ACHN (cell line): Measurements from ENCODE around the gene CTCFL.

Source experiments
- DNase-seq: peaks from one replicate; pipeline ENCODE4 v3.0.0-alpha.2; 2015
- in situ Hi-C: cut with HindIII; loops from 2 replicates; pipeline ENCODE4 v1.10.0; 2017; ENCODE audit warnings: low sequenced_read_pairs, low pct_ligation_motif_present, low pct_unique_long_range_greater_than_20kb

CTCFL gene

DNA sequence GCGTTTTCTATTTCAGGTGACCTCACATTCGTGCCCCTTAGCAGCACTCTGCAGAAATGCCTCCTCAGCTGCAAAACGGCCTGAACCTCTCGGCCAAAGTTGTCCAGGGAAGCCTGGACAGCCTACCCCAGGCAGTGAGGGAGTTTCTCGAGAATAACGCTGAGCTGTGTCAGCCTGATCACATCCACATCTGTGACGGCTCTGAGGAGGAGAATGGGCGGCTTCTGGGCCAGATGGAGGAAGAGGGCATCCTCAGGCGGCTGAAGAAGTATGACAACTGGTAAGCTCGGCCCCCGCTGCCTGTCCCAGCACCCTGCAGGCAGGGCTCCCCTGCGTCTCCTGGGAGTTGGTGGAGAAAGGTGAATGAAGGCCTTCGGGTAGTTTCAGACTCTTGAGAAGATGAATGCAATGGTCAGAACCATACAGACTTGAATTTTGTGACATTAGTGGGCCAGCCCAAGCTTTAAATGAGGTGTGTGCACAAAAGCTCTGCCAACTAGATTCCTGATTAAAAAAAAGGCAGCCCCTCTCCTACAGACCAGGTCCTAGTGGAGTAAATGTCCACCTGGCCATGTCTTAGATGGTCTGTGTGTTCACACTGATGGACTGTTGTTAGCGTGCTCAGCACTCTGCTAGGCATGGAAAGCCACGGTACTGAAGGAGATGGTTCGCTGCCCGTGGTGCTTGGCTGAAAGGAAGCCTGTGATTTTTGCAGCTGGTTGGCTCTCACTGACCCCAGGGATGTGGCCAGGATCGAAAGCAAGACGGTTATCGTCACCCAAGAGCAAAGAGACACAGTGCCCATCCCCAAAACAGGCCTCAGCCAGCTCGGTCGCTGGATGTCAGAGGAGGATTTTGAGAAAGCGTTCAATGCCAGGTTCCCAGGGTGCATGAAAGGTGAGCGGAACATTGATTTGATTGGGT, 36.7 kb upstream of the CTCFL start:
- in situ Hi-C loops, result no loop called here
- no peak for DNase-seq

- in situ Hi-C loops, result no loop called here
- peak; percentile 91 for DNase-seq
These were observed 35.8 kb upstream of the CTCFL start, which contains the start of gene PCK1 for GRCh38 chr20:57560554-57561355. PCK1 (plus strand) TSS chr20:57561110; CDS start chr20:57561412, 302 bp downstream.

DNA sequence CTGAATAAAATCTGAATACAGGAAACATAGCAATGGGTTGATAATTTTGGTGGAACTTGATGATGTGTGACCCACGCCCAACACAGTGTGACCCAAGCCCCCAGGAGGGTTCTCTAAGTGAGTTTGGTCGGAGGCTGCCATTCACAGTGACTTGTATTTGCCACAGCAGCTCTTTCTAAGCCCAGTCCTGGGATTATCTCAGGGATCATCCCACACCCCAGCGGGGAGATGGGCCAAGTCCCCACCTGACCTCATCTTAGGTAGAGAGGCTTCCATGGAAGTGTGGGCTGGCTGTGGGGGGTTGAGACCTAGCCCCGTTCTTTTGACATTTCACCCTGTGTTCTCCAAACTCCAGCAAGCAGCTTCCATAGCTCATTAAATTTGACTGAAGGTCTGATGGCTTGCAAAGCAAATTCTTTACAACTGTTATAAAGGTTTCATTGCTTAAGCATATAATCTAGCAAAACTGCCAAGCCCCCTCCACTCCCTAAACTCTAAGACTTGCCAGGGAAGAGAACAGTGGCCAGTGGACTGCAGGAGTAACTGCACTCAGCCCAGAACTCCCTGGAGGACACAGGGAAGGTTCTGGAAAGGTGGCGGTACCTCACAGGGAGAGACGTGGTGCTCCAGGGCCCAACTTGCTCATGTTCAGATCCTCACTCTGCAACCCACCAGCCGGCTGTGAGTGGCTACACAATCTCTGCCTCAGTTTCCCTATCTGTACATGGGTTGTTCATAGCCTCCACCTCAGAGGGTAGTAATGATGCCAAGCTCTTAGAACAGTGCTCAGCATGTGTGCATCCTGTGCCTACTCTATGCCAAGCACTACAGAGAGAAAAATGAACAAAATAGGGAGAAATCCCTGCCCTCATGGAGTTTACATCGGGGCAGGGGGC, 35.0 kb upstream of the CTCFL start:
- DNase-seq, result no peak
- in situ Hi-C loops, result no loop called here

- no peak for DNase-seq
- in situ Hi-C loops, result no loop called here
These were observed 34.3 kb upstream of the CTCFL start for GRCh38 chr20:57559289-57559634.

- DNase-seq, result no peak
- in situ Hi-C loops, result no loop called here
These were observed 33.8 kb upstream of the CTCFL start for GRCh38 chr20:57558614-57559288.

GRCh38 chr20:57557926-57558613, 33.1 kb upstream of the CTCFL start:
- in situ Hi-C loops, result no loop called here
- DNase-seq, result no peak

- in situ Hi-C loops, result no loop called here
These were observed 32.0 kb upstream of the CTCFL start for GRCh38 chr20:57556980-57557274.

GRCh38 chr20:57555457-57556184, 30.7 kb upstream of the CTCFL start:
- in situ Hi-C loops, result no loop called here
- DNase-seq, result no peak

More at GRCh38 chr20:57556980-57557274, 32.0 kb upstream of the CTCFL start:
- no peak for DNase-seq

GRCh38 chr20:57553376-57554018, 28.6 kb upstream of the CTCFL start:
- in situ Hi-C loops, result no loop called here
- no peak for DNase-seq

- in situ Hi-C loops, result no loop called here
These were observed 27.5 kb upstream of the CTCFL start for GRCh38 chr20:57552471-57552870.

GRCh38 chr20:57548177-57549058, 23.5 kb upstream of the CTCFL start:
- in situ Hi-C loops, result no loop called here

More at GRCh38 chr20:57552471-57552870, 27.5 kb upstream of the CTCFL start:
- DNase-seq, result no peak

GRCh38 chr20:57546956-57547649, 22.2 kb upstream of the CTCFL start:
- in situ Hi-C loops, result no loop called here
- DNase-seq, result no peak

More at GRCh38 chr20:57548177-57549058, 23.5 kb upstream of the CTCFL start:
- no peak for DNase-seq

DNA sequence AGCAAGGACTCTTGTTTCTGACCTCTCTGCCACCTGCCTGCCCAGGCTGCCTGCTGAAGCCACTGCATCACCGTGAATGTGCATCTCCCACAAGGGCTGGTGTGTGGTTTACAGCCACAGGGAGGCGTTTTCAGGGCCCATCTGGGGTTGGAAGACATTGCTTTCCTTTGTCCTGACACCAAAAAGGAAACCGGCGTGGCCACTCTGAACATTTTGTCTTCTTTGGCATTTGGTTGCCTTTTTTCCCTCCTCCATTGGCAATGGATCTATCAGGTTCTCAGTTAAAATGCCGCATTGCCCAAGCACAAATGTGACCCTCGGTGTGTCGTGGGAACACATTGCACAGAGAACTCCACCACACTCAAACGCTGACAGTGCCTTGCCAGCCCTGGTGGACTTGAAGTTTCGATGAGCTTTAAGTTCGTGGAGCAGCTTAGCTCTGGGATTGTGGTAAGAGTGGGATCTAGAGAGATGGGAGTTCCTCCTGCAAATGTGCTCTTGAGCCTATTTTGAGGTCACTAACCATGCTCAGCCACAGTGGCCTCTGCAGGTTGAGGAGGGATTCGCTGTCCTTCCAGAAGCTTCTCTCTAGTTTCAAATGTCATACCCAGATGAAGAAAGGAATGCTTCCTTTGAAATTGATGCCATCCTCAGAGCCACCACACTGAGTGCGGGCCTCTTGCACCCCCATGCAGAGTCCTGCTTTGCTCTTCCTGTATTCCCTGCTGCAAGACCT, 21.2 kb upstream of the CTCFL start:
- no peak for DNase-seq
- in situ Hi-C loops, result no loop called here

DNA sequence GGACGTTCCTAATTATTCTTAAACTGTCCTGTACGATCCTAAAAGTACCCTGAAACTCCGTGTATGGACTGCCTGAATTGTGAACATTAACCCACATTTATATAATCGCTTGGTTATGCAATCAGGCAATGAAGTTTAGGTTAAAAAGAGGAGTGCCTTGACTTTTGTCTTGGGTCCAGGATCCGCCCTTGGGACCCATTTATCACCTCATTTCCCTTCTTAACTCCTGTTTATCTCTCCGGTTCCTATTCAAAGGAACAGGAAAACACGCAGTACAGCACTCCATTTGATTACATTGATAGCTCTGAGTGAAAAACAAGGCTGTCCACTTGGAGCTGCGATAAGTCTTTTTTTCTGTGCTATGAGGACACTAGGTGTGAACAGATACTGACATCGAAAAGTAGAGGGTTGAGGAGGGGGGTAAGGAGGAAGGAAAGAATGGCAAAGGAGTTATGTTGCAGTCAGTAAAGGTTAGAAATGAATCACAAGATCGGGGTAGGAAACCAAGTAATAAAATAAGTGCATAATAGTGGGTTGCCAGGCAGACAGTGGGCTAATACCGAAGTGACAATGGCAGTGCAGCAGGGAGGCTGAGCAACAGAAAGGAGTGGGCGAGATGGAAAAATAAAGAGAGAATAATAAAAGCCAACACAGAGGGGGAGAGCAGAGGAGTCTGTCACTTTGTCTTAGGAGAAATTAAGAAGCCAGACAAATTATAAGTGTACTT, 20.1 kb upstream of the CTCFL start:
- DNase-seq, result no peak
- in situ Hi-C loops, result no loop called here
